ENCODE results near the gene MTMR11. TPM values are rescaled to one million over a fixed set of nuclear protein-coding genes. Genes with fewer than 3 reads are reported as not detected.

MTMR11 gene
- 1 to 10 TPM; 3.2 to 4.8 (median 4.5) TPM for total RNA-seq

- DNase-seq (ENCODE audit: low spot score) = no peak
- TF ChIP-seq CTCF (IDR thresholded peaks at IDR 0.05) = no peak
- ATAC-seq (ENCODE audit: low FRiP score) = no peak
Measured at GRCh38 chr1:149936170-149936991, at the start of gene MTMR11. TSS of gene MTMR11 (minus strand) at chr1:149936879. CDS start at chr1:149936647, 232 bp downstream.

- TF ChIP-seq CTCF (IDR thresholded peaks at IDR 0.05) = no peak
- ATAC-seq (ENCODE audit: low FRiP score) (no peak), DNase-seq (ENCODE audit: low spot score) (no peak)
Measured at GRCh38 chr1:149979972-149980540, 43.4 kb upstream of the MTMR11 start.

- DNase-seq (ENCODE audit: low spot score) (no peak), ATAC-seq (ENCODE audit: low FRiP score) (no peak)
- no peak for TF ChIP-seq CTCF (IDR thresholded peaks at IDR 0.05)
Measured at GRCh38 chr1:149979245-149979971, 42.7 kb upstream of the MTMR11 start.

GRCh38 chr1:149978547-149979023 lies 41.9 kb upstream of the MTMR11 start:
- TF ChIP-seq CTCF (IDR thresholded peaks at IDR 0.05) = no peak
- no peak for ATAC-seq (ENCODE audit: low FRiP score)
- no peak for DNase-seq (ENCODE audit: low spot score)

- ATAC-seq (ENCODE audit: low FRiP score) = no peak
- no peak for TF ChIP-seq CTCF (IDR thresholded peaks at IDR 0.05)
- no peak for DNase-seq (ENCODE audit: low spot score)
Measured at GRCh38 chr1:149977345-149977744, 40.7 kb upstream of the MTMR11 start.

- ATAC-seq (ENCODE audit: low FRiP score) (no peak), DNase-seq (ENCODE audit: low spot score) (no peak)
- no peak for TF ChIP-seq CTCF (IDR thresholded peaks at IDR 0.05)
Measured at GRCh38 chr1:149972547-149972946, 35.9 kb upstream of the MTMR11 start.
